Epithelial cell of esophagus (primary cell): ENCODE results near the gene MANSC4.

ENCODE experiments used
- DNase-seq: peaks from one replicate; pipeline ENCODE4 v3.0.0; 2010; ENCODE audit warnings: low read depth
- H3K4me3 ChIP-seq: 2 replicates; pipeline ENCODE4 v1.5.1; 2011; ENCODE audit warnings: mild to moderate bottlenecking, low read length, control low read depth
- TF ChIP-seq, protein P1 (sequence below): IDR thresholded peaks from 2 replicates; pipeline ENCODE4 v1.5.1; 2011; ENCODE audit warnings: low read depth, mild to moderate bottlenecking, low read length, control low read depth, inconsistent platforms; ENCODE audit not compliant: insufficient read depth; ENCODE audit errors: missing control alignments

MANSC4 gene

DNA sequence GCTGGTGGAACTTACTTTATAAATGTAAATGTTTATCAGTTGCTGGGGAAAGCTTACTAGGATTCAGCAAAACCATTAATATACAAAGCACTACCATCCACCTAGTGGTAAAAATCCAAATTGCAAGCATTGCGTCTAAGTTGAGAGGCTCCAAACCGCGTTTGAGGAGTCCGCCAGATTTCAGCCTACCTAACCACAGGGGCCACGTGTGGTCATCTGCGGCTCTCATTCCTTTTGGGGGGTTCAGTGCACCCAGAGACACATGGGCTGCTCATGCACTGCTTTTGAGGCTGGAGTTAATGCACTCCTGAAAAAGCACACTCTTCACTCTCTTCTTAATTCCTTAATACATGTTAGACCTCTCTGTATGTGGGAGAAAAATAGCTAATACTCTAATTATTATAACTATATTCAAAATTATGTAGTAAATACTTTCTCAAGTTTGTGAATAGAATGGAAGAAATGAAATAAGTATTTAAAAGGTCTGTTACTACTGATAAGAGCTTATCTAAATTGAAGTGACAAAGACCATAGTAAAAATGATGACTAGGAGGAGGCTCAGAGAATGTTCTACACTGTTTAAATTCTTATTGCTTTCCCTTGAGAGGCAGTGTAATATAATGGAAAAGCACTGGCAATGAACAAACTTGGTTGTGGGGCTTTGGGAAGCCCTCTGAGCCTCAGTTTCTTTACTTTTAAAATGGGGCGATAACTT lies 41.4 kb upstream of the MANSC4 start:
- DNase-seq, result peak; percentile 85
- peak overlapping the region; percentile 41 for H3K4me3 ChIP-seq
- TF ChIP-seq, protein P1, sequence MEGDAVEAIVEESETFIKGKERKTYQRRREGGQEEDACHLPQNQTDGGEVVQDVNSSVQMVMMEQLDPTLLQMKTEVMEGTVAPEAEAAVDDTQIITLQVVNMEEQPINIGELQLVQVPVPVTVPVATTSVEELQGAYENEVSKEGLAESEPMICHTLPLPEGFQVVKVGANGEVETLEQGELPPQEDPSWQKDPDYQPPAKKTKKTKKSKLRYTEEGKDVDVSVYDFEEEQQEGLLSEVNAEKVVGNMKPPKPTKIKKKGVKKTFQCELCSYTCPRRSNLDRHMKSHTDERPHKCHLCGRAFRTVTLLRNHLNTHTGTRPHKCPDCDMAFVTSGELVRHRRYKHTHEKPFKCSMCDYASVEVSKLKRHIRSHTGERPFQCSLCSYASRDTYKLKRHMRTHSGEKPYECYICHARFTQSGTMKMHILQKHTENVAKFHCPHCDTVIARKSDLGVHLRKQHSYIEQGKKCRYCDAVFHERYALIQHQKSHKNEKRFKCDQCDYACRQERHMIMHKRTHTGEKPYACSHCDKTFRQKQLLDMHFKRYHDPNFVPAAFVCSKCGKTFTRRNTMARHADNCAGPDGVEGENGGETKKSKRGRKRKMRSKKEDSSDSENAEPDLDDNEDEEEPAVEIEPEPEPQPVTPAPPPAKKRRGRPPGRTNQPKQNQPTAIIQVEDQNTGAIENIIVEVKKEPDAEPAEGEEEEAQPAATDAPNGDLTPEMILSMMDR, result peak; percentile 81

DNA sequence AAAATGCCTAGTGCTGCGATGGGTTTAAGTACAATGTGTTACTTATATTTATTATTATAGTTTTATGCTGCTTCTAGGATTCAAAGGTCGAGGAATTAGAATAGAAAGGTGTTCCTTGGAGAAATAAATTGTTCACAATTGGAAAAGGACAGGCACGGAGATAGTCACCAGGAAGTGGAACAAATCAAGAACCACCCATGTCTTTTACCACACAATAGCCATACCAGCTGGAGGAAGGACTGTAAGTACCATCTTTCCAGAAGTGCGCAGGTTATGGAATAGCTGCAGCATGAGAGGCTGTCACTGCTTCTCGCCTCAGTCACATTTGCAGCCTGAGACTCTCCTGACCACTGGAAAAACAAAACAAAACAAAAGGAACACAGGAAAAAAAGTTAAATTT lies 40.5 kb upstream of the MANSC4 start:
- TF ChIP-seq, protein P1, result no peak
- H3K4me3 ChIP-seq, result no peak overlapping the region
- DNase-seq, result no peak

DNA sequence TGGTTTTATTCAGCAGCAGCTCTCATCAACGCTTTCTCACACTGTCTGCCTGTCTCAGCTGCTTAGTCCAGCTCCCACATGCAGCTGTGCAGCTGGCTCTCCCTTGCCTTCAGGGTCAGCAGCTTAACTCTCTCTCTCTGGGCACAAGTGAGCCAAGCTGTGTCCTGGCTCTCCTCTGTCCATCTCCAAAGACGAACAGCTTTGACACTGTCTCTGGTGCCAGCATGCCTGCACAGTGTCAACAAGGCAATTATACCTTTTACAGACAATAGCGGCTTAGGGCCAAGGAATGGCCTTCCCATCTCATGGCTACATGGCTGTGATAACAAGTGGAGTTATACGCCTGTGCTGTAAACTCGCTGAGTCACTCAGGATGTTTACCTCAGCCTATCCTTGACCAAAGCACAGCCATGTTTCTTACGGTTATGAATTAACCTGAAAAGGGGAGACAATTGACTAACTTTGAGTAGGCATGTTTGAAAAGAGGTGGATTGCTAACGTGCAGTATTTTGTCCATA lies 38.4 kb upstream of the MANSC4 start:
- no peak overlapping the region for H3K4me3 ChIP-seq
- DNase-seq, result no peak
- TF ChIP-seq, protein P1, result no peak

DNA sequence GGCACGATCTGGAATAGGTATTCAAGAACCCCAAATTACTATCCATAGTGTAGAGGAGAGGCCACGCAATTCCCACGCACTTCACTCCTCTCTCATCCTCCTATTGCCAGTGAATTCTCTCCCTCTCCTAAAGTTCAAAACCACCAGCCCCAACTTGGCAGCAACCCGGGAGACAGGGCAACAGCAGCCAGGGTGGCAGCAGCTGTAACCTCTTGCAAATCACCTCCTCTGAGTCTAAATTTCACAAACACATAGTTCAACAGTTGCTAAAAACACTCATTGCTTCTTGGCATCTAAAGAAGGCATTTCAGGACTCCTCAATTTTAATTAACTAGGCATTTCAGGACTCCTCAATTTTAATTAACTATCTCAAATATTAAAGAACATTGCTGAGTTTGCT lies 37.7 kb upstream of the MANSC4 start:
- no peak for DNase-seq
- H3K4me3 ChIP-seq, result no peak overlapping the region
- TF ChIP-seq, protein P1, result no peak

DNA sequence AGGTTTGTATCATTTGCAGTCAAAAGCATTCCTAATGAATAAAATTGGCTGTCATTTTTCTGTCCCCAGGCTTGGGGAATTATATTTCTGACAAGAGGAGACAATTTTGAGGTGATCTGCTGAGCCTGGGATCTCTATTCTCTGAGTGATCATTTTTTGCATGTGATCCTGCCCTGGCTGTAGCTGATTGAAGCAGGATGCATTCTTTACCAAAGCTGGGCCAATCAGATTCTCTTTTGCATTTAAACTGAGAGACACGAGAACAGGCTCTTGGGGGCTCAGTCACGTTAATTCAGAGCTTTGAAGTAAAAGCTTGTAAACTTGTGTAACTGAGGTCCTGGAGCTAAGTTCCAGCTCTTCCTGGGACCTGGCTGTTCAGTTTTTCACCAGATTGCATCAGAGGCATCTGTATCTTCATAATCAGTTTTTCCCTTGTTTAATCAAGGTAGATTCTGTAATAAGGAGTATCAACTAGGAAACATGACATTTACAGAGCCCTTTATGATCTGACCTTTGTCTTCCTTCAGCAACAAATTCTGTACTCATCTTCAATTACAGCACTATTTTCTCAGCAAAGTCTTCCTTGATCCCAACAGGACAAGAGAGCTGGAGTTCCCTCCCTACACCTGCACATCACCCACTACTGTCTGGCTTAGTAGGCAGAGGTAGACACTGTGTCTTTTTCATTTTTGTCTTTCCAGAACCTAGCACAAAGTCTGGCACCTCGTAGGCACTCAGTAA lies 35.0 kb upstream of the MANSC4 start:
- H3K4me3 ChIP-seq, result no peak overlapping the region
- TF ChIP-seq, protein P1, result no peak
- DNase-seq, result no peak

DNA sequence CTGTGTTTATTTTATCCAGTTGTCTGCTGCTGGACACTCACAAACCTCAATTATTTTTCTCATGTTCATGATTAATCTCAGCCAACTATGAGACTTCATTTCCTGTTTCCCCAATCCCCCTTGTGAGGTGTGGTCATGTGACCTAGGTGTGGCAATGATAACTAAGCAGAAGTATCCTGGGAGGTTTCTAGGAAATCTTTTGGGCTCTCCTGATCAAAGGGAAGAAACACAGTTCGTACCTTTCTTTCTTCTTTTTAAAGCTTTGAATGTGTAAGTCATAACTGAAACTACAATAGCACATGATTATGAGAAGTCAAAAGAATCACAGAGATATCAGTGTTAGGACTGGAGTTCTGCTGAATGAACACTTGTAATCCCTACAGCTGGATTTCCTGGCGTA lies 34.4 kb upstream of the MANSC4 start:
- DNase-seq, result peak; percentile 55
- TF ChIP-seq, protein P1, result no peak
- H3K4me3 ChIP-seq, result no peak overlapping the region
